ENCODE results near the gene CCSER2.
"Not testable (repeated sequence)": the region's sequence is repeated elsewhere in the genome, so short reads cannot be mapped to it uniquely, and the experiment has no call there.

Gene CCSER2

DNA sequence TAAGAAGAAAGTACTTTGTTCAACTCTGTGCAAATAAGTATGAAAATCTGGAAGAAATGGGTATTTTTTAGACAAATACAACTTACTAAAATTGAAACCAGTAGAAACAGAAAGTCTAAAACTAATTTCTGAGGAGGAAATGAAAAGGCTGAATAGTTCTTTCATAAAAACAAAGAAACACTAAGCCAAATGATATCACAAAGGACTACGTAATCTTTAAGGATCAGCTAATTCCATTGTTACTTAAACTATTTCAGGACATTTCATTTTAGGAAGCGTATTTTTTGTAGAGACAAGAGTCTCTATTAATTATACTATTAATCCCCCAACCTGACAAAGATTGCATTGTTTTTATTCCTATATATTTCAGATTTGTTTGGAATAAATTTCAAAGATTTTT is 11.2 kb upstream of the CCSER2 start:
- no peak overlapping the region for H3K4me3 ChIP-seq (ENCODE audit: low read depth, low read length)
- no peaks in the 10 kb centered on the region for H3K9me3 ChIP-seq (ENCODE audit: control insufficient read depth, insufficient read depth, low read length)
- H3K27me3 ChIP-seq (ENCODE audit: control insufficient read depth, insufficient read depth, low read length), result no peaks in the 10 kb centered on the region
- no peak overlapping the region for H3K9ac ChIP-seq (ENCODE audit: low read depth, low read length)
- H3K36me3 ChIP-seq (ENCODE audit: control insufficient read depth, insufficient read depth, low read length), result no peaks in the 10 kb centered on the region
- no peaks in the 10 kb centered on the region for H3K4me1 ChIP-seq (ENCODE audit: control insufficient read depth, insufficient read depth, low read length)

DNA sequence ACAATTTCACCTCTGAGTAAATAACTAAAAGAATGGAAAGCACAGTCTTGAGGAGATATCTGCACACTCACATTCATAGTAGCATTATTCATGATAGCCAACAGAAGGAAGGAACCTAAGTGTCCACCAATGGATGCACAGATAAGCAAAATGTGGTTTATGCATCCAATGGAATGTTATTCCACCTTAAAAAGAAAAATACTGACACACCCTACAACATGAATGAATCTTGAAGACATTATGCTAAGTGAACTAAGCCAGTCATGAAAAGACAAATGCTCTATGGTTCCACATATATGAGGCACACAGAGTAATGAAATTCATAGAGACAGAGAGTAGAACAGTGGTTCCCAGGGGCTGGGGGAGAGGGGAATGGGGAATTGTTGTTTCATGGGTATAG is 6.5 kb upstream of the CCSER2 start:
- H3K36me3 ChIP-seq (ENCODE audit: control insufficient read depth, insufficient read depth, low read length), result no peaks in the 10 kb centered on the region
- H3K9me3 ChIP-seq (ENCODE audit: control insufficient read depth, insufficient read depth, low read length), result no peaks in the 10 kb centered on the region
- no peak overlapping the region for H3K9ac ChIP-seq (ENCODE audit: low read depth, low read length)
- no peaks in the 10 kb centered on the region for H3K27me3 ChIP-seq (ENCODE audit: control insufficient read depth, insufficient read depth, low read length)
- no peaks in the 10 kb centered on the region for H3K4me1 ChIP-seq (ENCODE audit: control insufficient read depth, insufficient read depth, low read length)
- no peak overlapping the region for H3K4me3 ChIP-seq (ENCODE audit: low read depth, low read length)

DNA sequence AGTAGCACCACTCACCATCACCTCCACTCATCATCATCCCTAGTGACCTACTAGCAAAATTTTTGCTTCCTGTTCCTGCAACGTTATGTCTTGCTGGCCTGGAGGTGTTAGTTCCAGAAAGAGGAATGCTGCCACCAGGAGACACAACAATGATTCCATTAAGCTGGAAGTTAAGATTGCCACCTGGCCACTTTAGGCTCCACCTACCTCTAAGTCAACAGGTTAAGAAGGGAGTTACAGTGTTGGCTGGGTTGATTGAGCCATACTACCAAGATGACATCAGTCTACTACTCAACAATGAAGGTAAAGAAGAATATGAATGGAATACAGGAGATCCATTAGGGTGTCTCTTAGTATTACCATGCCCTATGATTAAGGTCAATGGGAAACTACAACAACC is 4.8 kb upstream of the CCSER2 start:
- not testable (repeated sequence) for H3K9me3 ChIP-seq (ENCODE audit: control insufficient read depth, insufficient read depth, low read length); H3K9ac ChIP-seq (ENCODE audit: low read depth, low read length); H3K36me3 ChIP-seq (ENCODE audit: control insufficient read depth, insufficient read depth, low read length); H3K27me3 ChIP-seq (ENCODE audit: control insufficient read depth, insufficient read depth, low read length); H3K4me3 ChIP-seq (ENCODE audit: low read depth, low read length); H3K4me1 ChIP-seq (ENCODE audit: control insufficient read depth, insufficient read depth, low read length)

DNA sequence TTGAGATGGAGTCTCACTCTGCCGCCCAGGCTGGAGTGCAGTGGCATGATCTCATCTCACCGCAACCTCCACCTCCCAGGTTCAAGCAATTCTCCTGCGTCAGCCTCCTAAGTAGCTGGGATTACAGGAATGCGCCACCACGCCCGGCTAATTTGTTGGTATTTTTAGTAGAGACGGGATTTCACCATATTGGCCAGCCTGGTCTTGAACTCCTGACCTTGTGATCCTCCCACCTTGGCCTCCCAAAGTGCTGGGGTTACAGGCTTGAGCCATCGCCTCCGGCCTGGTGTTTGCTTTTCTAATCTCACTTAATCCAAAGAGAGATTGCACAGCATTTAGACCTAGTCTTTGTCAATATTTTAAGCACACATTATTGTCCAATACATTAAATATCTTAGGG is 1.4 kb upstream of the CCSER2 start:
- H3K9me3 ChIP-seq (ENCODE audit: control insufficient read depth, insufficient read depth, low read length); H3K27me3 ChIP-seq (ENCODE audit: control insufficient read depth, insufficient read depth, low read length); H3K9ac ChIP-seq (ENCODE audit: low read depth, low read length); H3K4me1 ChIP-seq (ENCODE audit: control insufficient read depth, insufficient read depth, low read length); H3K36me3 ChIP-seq (ENCODE audit: control insufficient read depth, insufficient read depth, low read length); H3K4me3 ChIP-seq (ENCODE audit: low read depth, low read length): not testable (repeated sequence)

DNA sequence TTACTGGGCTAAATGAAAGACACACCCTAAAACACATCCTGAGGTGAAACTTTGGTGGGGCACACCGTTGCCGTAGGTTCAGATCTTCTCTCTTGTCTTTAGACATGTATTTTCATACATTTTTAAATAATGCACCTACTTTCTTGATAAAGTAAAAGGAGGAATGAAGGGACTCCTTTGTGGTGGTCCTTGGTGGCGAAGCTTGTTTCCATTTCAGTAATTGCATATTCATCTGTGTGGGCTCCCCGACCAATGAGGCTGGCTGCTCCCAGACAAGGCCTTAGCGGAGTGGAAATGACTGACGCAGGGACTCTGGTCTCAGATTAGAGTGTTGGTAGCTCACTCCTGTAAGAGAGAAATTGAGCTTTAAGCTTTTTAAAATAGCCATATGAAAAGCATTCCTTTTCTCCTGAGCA is 815 bp downstream of the CCSER2 start:
- Histone ChIP-seq H3K4me3 (ENCODE audit: low read depth, low read length) (peak overlapping the region; percentile 87), H3K36me3 (ENCODE audit: control insufficient read depth, insufficient read depth, low read length) (no peaks in the 10 kb centered on the region), H3K27me3 (ENCODE audit: control insufficient read depth, insufficient read depth, low read length) (no peaks in the 10 kb centered on the region)

DNA sequence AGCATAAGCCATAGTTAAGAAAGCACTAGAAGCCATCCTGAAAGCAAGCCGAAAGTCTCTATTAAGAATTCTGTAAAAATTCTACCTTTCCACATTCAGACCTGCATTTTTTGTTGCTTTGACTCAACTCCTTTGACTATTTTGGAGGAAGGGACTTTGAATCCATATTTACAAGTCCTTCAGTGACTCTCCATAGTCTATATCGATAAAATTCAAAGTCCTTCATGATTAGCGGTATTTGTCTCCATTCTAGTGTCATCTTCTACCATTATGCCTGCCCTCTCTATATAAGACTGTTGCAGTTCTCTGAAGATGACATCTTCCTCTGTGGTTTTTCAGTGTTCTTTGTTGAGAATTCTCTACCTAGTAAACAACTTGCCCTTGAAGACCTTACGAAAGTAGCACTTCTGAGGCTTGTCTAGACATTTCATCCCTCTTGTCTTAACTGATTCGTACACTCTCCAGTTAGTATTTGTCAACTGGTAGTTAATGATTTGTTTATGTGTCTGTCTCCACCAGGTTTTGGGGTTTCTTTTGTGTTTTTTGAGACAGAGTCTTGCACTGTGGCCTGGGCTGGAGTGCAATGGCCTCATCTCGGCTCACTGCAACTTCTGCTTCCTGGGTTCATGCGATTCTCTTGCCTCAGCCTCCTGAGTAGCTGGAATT is 1.7 kb downstream of the CCSER2 start:
- H3K9ac ChIP-seq (ENCODE audit: low read depth, low read length), result no peak overlapping the region

More for the DNA sequence above, 815 bp downstream of the CCSER2 start:
- Histone ChIP-seq H3K4me1 (ENCODE audit: control insufficient read depth, insufficient read depth, low read length) (peaks cover 9% of the 10 kb centered on the region), H3K9ac (ENCODE audit: low read depth, low read length) (no peak overlapping the region), H3K9me3 (ENCODE audit: control insufficient read depth, insufficient read depth, low read length) (no peaks in the 10 kb centered on the region)

DNA sequence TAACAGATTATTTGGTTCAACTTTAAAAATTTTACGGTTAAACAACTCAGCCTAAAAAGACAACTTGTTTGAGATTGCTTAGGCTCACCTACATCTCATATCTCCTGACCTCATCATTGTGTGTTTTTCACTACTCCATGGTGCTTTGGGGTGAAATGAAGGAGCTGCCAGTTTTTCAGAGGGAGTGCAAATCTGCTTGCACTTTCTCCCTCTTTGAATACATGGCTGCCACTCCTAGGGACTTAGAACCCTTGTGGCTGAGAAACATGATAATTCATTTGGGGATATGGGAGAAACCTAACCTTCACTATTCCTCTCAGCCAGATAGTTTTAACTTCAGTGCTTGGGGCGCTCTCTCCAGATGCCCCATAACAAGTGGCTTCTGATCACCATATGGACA is 2.7 kb downstream of the CCSER2 start:
- Histone ChIP-seq H3K27me3 (ENCODE audit: control insufficient read depth, insufficient read depth, low read length) (no peaks in the 10 kb centered on the region), H3K4me3 (ENCODE audit: low read depth, low read length) (no peak overlapping the region), H3K9ac (ENCODE audit: low read depth, low read length) (no peak overlapping the region), H3K4me1 (ENCODE audit: control insufficient read depth, insufficient read depth, low read length) (peaks cover 20% of the 10 kb centered on the region), H3K9me3 (ENCODE audit: control insufficient read depth, insufficient read depth, low read length) (no peaks in the 10 kb centered on the region), H3K36me3 (ENCODE audit: control insufficient read depth, insufficient read depth, low read length) (no peaks in the 10 kb centered on the region)

More for the DNA sequence above, 1.7 kb downstream of the CCSER2 start:
- H3K9me3 ChIP-seq (ENCODE audit: control insufficient read depth, insufficient read depth, low read length), result no peaks in the 10 kb centered on the region
- H3K36me3 ChIP-seq (ENCODE audit: control insufficient read depth, insufficient read depth, low read length), result no peaks in the 10 kb centered on the region
- H3K27me3 ChIP-seq (ENCODE audit: control insufficient read depth, insufficient read depth, low read length), result no peaks in the 10 kb centered on the region
- H3K4me1 ChIP-seq (ENCODE audit: control insufficient read depth, insufficient read depth, low read length), result peaks cover 17% of the 10 kb centered on the region
- peak overlapping the region; percentile 87 for H3K4me3 ChIP-seq (ENCODE audit: low read depth, low read length)

DNA sequence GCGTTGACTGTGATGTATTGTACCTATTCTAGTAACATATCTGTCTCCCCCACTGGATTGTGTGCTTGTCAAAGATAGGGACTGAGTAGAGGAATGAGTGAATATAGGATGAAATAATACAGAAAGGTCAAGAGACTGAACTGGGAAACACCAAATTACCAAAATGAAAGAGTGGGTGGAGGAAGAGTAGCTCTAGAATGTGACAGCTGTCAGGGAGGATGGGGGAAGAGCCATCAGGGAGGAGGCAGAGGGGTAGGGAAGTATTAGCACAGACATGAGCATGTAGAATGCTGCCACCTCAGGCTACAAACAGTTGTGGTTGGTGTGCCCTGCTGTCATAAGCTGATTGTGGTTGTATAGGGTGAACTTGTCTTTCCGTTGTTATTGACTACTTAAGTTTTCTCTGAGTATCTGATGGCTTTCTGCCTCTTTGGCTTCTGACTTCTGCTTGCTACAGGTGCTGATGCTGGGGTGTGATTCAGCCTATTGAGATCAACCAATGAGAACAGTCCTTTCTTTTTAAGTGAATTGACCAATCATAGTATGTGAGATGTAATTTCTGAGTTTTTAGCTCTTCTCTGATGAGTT is 5.6 kb downstream of the CCSER2 start:
- no peak overlapping the region for H3K4me3 ChIP-seq (ENCODE audit: low read depth, low read length)
- H3K36me3 ChIP-seq (ENCODE audit: control insufficient read depth, insufficient read depth, low read length), result no peaks in the 10 kb centered on the region
- peaks cover 20% of the 10 kb centered on the region for H3K4me1 ChIP-seq (ENCODE audit: control insufficient read depth, insufficient read depth, low read length)
- no peaks in the 10 kb centered on the region for H3K27me3 ChIP-seq (ENCODE audit: control insufficient read depth, insufficient read depth, low read length)
- no peak overlapping the region for H3K9ac ChIP-seq (ENCODE audit: low read depth, low read length)
- no peaks in the 10 kb centered on the region for H3K9me3 ChIP-seq (ENCODE audit: control insufficient read depth, insufficient read depth, low read length)

DNA sequence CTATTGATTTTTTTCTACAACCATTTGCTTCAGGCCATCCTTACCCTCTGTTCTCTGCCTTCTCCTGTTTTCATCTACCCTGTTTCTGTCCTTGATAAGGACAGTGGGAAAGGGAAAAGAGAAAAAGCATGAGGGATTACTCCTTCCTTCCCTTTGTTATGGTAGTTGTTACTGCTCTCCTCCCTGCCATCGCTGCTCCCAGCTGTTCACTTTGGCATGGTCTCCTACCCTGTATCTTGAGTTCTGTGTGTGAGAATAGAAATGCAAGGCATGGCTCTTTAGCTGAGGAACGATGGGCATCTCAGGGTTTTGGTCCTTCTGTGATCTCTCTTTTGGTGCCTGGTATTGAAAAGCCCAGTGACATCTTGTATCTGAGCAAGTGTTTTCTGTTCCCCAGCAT is 6.4 kb downstream of the CCSER2 start:
- Histone ChIP-seq H3K4me1 (ENCODE audit: control insufficient read depth, insufficient read depth, low read length) (peaks cover 20% of the 10 kb centered on the region), H3K27me3 (ENCODE audit: control insufficient read depth, insufficient read depth, low read length) (no peaks in the 10 kb centered on the region), H3K9me3 (ENCODE audit: control insufficient read depth, insufficient read depth, low read length) (no peaks in the 10 kb centered on the region), H3K36me3 (ENCODE audit: control insufficient read depth, insufficient read depth, low read length) (no peaks in the 10 kb centered on the region), H3K9ac (ENCODE audit: low read depth, low read length) (no peak overlapping the region), H3K4me3 (ENCODE audit: low read depth, low read length) (no peak overlapping the region)

DNA sequence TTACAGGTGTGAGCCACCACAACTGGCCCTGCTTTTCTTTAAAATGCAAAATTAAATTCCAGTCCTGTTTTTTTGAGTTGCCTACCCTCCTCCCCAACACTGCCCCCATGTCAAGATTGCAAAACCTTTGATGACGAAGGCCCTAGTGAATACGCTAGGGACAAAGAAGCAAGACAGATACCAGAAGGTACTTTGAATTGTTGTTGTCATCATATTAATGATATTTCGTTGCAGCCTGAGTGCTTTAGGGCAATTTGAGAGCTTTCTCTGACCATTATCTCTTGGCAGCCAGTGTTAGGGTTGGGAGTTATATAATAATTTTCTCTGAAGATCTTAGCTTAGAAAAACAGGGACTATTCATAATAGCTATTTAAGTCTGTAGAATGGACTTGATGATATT is 7.1 kb downstream of the CCSER2 start:
- H3K9me3 ChIP-seq (ENCODE audit: control insufficient read depth, insufficient read depth, low read length), result no peaks in the 10 kb centered on the region
- peaks cover 20% of the 10 kb centered on the region for H3K4me1 ChIP-seq (ENCODE audit: control insufficient read depth, insufficient read depth, low read length)
- no peak overlapping the region for H3K9ac ChIP-seq (ENCODE audit: low read depth, low read length)
- no peaks in the 10 kb centered on the region for H3K36me3 ChIP-seq (ENCODE audit: control insufficient read depth, insufficient read depth, low read length)
- no peaks in the 10 kb centered on the region for H3K27me3 ChIP-seq (ENCODE audit: control insufficient read depth, insufficient read depth, low read length)
- H3K4me3 ChIP-seq (ENCODE audit: low read depth, low read length), result no peak overlapping the region

DNA sequence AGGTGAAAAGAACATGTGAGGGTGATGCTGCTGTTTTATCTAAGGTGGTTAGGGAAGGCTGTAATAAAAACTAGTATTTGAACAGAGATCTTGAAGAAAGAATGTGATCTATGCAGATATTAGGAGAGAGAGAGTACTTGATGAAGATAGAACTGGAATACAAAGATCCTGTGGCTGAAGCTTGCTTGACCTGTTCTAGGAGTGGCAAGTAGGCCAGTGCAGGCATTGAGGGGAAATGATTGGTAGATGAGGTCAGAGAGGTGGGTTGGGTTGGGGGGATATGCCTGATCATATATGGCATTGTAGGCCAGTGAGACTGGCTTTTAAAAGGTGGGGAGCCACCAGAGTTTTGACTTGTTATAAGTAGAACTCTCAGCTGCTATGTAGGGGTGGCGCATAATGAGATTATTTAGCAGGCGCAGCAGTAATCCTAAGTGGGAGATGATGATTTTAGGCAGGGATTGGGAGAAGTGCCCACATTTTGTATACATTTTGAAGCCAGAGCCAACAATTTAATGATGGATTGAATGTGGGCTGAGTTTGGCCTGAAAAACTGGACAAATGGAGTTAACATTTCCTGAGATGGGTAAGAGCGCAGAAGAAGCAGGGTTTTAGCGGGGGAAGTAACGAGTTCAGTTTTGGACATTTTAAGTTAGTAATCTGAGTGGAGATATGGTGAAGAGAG is 8.2 kb downstream of the CCSER2 start:
- Histone ChIP-seq H3K36me3 (ENCODE audit: control insufficient read depth, insufficient read depth, low read length) (no peaks in the 10 kb centered on the region), H3K9me3 (ENCODE audit: control insufficient read depth, insufficient read depth, low read length) (no peaks in the 10 kb centered on the region), H3K4me3 (ENCODE audit: low read depth, low read length) (no peak overlapping the region), H3K27me3 (ENCODE audit: control insufficient read depth, insufficient read depth, low read length) (no peaks in the 10 kb centered on the region), H3K9ac (ENCODE audit: low read depth, low read length) (no peak overlapping the region), H3K4me1 (ENCODE audit: control insufficient read depth, insufficient read depth, low read length) (peaks cover 24% of the 10 kb centered on the region)

DNA sequence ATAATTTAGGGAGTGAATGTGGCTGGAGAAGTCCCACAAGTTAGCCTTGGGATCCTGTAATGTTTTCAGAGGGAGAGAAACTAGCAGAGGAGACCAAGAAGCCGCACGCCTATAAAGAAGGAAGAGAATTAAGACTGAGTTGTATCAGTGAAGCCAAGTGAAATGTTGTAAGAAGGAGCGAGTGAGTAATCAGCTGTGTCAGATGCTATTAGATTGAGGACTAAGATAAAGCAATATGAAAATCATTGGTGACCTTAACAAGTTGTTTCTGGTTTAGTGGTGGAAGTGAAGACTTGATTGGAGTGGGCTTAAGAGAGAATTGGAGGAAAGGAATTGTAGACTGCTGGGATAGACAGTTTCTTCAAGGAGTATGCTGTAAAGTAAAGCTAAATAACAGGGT is 8.8 kb downstream of the CCSER2 start:
- no peaks in the 10 kb centered on the region for H3K27me3 ChIP-seq (ENCODE audit: control insufficient read depth, insufficient read depth, low read length)
- H3K9ac ChIP-seq (ENCODE audit: low read depth, low read length), result no peak overlapping the region
- H3K4me1 ChIP-seq (ENCODE audit: control insufficient read depth, insufficient read depth, low read length), result peaks cover 27% of the 10 kb centered on the region
- H3K36me3 ChIP-seq (ENCODE audit: control insufficient read depth, insufficient read depth, low read length), result no peaks in the 10 kb centered on the region
- no peak overlapping the region for H3K4me3 ChIP-seq (ENCODE audit: low read depth, low read length)
- H3K9me3 ChIP-seq (ENCODE audit: control insufficient read depth, insufficient read depth, low read length), result no peaks in the 10 kb centered on the region

All from iPS-15b (cell line).